Stimulated activated CD4-positive, alpha-beta T cell treated with anti-CD3 and anti-CD28 coated beads, Interleukin-2, amount 100 ng/mL, for 24 hours (primary cell): Measurements from ENCODE around the gene KRTAP4-6.
"Not testable (repeated sequence)": the region's sequence is repeated elsewhere in the genome, so short reads cannot be mapped to it uniquely, and the experiment has no call there.

Experiments used
- DNase-seq, 2 donors: peaks; one replicate each; pipeline ENCODE4 v3.0.0-alpha.2; 2020

Gene KRTAP4-6

DNA sequence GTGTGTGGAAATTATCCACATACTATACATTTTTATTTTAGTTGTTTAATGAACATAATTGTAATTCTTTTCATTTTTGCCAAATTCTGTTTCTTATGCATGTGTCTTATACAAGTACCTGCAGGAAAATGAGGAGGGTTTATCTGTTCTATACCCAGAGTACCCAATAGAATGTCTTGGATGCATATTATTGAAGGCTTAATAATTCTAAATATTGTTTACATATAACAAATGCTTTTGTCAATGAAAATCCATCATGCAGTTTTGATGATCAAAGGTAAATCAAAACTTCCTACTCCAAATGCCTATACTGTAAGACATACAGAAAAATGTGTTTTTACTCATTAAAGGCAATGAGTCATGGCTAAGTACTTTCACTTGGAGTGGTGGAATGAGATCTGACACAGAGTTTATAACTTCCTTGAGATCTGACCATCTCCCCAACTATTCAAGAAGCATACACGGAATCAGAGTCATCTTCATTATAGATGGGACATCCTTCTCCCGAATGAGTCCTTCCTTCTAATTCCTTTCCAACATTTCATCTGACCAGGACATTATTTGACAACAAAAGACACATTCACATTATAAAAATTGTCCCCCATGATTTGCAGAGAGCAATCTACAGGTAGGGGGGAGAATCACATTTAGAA, 35.8 kb downstream of the KRTAP4-6 start:
- not testable (repeated sequence) for DNase-seq

DNA sequence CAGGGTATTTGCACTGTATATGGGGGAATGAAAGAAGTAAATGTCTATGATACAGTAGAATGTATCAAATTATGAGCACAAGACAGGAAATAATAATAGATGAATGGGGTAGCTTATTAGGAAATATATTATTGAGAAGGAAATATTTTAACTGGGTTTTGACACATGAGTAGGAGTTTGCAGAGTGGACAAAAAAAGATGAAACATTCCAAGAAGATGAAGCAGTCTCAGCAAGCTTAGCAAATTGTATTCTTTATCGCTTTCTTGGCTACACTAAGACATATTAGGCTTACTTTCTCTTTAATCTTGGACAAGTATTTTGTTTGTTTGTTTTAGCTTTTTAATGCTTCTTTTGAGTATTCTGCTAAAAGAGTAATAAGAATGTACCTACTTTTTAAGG, 36.4 kb downstream of the KRTAP4-6 start:
- no peak for DNase-seq

DNA sequence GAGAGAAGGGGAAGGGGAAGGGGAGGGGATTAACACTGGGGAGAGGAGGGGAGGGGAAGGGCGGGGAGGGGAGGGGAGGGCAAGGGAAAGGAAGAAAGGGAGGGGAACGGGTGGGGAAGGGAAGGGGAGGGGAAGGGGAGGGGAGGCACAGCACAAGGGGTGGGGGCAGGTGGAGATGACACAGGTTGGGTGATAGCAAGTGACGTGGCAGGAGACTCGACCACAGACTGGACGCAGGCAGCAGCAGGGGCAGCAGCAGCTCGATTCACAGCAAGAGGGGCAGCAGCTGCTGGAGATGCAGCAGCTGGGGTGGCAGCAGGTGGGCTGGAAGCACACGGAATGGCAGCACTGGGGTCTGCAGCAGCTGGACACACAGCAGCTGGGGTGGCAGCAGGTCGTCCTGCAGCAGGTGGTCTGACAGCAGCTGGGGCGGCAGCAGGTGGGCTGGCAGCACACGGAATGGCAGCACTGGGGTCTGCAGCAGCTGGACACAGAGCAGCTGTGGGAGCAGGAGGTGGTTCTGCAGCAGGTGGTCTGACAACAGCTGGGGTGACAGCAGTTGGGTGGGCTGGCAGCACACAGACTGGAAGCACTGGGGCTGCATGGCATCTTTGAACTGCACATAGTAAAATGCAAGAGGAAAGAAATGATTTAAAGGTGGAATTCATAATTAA, 38.6 kb downstream of the KRTAP4-6 start, which contains the start of gene KRTAP4-16:
KRTAP4-16 (minus strand) TSS at position 624 of the 674 bp plus-strand sequence; CDS start at position 624, 0 bp downstream.
- DNase-seq = no peak

DNA sequence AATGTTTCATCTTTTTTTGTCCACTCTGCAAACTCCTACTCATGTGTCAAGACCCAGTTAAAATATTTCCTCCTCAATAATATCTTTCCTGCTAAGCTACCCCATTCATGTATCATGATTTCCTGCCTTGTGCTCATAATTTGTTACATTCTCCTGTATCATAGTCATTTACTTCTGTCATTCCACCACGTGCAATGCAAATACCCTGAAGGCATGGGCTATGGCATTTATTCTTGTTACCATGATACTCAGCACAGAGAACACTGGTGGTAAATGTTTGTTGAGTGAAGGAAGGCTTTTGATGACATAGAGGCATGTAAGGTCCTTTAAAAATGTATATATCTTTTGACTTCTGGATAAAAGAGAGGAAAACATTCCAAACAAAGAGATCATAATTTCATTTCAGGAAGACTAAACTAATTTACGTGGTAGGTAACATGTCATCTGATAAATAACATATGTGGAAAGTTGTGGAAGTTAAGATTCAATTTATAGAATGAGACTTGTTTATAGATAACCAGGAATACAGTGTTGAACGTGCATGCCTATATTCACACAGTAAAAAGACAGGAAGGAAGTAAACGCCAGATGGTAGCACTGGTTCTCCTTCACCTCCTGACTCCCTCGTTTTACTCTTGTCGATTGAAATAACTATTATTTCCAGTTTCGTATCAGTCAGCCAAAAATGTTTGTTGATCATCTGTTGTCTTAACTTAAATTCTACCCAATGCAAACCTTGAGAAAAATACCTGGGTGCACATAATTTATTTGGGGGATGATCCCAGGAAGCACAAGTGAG, 40.5 kb downstream of the KRTAP4-6 start:
- not testable (repeated sequence) for DNase-seq

- no peak for DNase-seq
Observed at GRCh38 chr17:41098481-41098880, 41.9 kb downstream of the KRTAP4-6 start.

DNA sequence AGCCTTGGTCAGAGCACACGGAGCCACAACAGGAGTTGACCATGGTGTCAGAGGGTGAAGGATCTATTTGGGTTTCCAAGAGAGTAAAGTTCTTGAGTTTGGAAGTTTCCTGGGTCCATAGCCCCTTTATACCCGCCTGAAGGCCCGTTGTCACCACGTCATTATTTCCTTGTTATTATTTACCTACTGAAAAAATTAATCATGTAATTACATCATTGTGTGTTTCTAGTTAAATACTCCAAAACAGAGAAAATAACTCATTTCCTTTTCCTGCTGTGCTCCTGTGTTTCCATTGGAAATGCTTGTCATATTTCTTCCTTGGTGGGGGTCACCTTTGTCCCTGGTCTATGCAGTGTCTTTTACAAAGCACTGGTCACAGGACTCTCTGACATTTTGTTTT, 42.3 kb downstream of the KRTAP4-6 start, which contains the start of gene KRTAP4-8:
KRTAP4-8 (minus strand) TSS at position 101 of the 400 bp plus-strand sequence; CDS start at position 43, 58 bp downstream.
- DNase-seq = no peak

GRCh38 chr17:41096055-41096454, 44.3 kb downstream of the KRTAP4-6 start:
- no peak for DNase-seq
